IPS DF 19.7 (cell line): ENCODE measurements around the gene CCL2.
"Not testable (repeated sequence)": the region's sequence is repeated elsewhere in the genome, so short reads cannot be mapped to it uniquely, and the experiment has no call there.

Source experiments
- DNase-seq: peaks from one replicate; pipeline ENCODE4 v3.0.0-alpha.2; 2013; ENCODE audit warnings: low read depth, low spot score

The CCL2 gene

DNA sequence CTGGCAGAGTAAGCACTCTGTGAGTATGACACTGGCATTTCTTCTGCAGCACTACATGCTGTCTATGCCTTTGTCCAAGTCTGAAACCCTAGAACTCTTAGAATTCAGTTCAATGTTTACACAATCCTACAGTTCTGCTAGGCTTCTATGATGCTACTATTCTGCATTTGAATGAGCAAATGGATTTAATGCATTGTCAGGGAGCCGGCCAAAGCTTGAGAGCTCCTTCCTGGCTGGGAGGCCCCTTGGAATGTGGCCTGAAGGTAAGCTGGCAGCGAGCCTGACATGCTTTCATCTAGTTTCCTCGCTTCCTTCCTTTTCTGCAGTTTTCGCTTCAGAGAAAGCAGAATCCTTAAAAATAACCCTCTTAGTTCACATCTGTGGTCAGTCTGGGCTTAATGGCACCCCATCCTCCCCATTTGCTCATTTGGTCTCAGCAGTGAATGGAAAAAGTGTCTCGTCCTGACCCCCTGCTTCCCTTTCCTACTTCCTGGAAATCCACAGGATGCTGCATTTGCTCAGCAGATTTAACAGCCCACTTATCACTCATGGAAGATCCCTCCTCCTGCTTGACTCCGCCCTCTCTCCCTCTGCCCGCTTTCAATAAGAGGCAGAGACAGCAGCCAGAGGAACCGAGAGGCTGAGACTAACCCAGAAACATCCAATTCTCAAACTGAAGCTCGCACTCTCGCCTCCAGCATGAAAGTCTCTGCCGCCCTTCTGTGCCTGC, at the start of gene CCL2:
CCL2 (plus strand) TSS at position 635 of the 730 bp plus-strand sequence; CDS start at position 700, 65 bp downstream.
- DNase-seq = peak; percentile 82

GRCh38 chr17:34205401-34205800, 49.7 kb upstream of the CCL2 start:
- no peak for DNase-seq

DNA sequence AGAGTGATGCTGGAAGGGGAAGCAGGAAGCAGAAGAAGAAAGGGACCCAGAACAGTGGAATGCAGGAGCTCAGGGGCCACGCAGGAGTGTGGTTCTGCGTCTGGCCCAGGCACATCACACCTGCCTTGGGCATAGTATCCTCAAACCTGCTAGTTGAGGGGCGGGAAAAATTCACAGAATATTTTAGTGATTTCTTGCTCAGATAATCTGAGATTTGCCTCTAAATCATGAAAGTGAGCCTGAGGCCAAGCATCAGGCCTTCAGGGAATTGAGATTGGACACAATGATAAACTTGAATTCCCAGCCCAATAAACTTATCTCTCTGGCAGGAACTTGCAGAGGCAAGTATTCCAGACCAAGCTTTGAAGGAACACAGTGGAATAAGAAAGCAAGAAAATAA, 48.5 kb upstream of the CCL2 start:
- no peak for DNase-seq

DNA sequence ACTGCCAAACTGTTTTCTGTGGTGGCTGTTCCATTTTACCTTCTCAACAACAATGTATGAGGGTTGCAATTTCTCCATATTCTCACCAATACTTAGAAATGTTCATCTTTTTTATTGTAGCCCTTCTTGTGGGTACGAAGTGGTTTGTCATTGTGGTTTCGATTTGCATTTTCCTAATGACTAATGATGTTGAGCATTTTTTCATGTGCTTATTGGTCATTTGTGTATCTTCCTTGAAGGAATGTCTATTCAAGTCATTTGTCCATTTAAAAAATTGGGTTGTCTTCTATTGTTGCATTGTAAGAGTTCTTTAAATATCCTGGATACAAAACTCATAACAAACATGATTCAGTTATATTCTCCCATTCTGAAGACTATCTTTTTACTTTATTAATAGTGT, 47.5 kb upstream of the CCL2 start:
- DNase-seq = no peak

DNA sequence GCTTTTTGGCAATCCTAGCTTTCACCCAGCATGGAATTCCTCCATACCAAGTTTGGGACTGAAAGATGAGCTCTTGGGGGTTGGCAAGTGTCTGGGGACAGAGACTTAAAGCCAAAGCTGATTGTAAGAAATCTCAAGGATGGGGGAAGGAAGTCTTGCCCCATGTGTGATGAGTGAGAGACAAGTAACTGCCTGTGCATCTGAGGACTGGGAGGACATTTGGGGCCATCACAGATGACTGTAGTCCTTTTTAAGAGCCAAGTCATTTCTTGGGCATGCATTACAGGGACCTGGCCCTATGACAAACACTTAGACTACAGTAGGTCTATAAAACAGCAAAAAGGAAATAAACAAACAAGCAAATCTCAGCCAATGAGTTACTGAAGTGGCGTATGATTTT, 36.3 kb upstream of the CCL2 start:
- DNase-seq = no peak

DNA sequence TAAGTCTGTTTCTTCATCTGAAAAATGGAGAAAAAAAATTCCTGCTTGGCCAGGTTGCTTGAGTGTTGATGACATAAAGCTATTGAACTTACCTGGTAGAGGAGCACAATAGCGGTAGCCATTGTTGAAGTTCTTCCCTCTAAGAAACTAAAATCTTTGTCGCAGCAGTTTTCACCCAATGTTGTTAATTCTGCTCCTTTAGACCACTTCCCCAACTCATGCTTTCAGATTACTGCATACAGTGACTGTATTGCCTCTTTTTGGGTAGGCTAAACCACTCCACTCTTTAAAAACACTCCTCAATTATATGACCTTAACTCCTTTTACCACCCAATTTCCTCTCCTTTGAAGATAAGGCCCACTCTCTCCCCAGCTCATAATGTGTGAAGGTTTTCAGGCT, 35.7 kb upstream of the CCL2 start:
- DNase-seq = no peak

DNA sequence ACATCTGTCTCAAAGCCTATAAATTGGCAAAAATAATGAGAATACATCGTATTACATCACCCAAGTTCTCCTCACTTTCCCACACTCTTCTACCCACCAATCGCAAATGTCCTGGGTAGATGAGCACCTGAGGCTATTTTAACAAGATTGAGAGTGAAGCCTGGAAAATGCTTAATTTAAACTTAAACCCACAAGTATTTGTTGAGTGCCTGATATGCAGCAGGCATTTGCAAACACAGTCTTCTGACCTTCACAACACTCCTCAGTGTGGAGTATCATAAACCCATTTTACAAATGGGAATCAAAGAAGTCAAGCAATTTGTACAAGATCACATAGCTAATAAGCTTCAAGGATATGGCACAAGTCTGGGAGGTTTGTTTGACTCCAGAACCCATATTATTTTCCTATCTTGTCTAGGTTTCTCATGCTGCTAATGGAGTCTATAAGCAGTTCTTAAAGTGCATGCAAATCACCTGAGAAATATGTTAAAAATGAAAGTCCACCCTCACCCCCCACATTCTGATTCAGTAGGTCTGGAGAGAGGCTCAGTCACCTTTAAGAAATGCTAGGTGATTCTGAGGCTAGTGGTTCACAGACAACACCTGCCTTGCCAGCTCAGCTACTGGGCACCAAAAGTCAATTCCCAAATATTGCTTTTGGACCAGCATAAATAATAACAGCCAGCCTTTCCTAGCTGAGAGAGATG, 34.9 kb upstream of the CCL2 start:
- DNase-seq = no peak

- DNase-seq = no peak
These were observed 34.2 kb upstream of the CCL2 start for GRCh38 chr17:34220752-34221395.

GRCh38 chr17:34221411-34221810, 33.7 kb upstream of the CCL2 start:
- DNase-seq = no peak

DNA sequence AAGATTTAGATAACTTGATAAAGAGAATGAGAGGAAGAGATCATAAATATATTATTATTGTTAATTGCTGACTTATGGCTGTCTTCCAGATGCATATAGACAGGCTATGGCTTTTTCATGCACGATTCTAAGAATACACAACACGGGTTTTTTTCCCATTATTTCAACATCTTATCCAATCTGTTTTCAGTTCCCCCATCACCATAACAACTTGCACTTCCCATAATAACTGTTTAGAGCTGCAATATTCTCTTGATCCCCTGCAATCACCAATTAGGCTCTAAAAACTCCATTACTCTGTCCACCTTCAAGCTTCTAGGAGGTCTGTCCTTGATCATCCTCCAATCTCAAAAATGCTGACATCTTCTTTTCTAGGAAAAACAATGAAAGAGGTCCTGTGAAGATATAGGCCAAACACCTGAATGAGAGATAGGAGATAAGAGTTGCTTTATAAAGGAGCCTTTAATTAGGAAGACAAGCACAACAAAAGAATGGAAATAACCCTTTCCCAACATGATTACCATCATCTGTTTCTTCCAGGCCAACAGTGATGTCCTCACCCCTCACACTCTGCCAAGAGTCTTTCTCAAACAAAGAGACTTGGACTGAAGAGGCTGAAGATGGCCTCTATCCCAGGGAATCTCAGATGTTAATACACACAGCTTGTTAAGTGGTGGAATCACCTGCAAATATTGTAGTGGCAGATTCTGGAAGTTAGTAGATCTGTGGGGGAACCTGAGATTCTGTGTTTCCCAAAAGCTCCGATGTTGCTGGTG, 32.2 kb upstream of the CCL2 start:
- no peak for DNase-seq

- no peak for DNase-seq
These were observed 30.0 kb upstream of the CCL2 start for GRCh38 chr17:34225046-34225445.

DNA sequence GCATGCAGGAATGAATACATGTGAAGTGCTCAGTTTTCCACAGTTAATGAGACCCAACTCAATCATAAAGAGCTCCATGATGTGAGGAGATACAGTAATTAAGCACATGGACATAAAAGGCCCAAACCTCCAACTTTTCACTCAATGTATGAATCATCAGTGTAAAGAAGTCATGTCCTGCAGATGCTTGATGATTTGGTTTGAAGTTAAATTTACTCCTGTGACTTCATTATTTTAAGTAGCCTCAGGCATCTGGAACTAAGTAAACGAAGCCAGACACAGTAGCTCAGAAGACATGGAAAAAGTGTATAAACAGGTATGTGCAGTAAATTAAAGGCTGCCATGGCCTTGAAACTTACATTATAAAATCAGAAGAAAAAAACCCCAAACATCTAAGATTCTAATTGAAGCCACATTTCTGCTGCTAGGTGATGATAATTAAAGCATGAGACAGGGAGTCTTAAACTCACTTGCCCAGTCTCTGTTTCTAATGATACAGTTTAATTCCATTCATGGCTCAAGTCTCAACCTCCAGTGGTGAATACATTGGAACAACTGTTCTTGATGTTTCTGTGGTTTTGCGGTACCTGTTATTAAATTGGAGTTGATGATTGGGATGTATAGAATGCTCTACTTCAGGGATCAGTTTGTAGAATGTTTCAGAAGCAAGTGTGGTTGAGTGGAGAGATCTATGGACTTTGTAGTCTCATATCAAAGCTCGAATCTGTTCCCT, 28.9 kb upstream of the CCL2 start:
- no peak for DNase-seq

GRCh38 chr17:34226744-34227034, 28.4 kb upstream of the CCL2 start:
- no peak for DNase-seq

DNA sequence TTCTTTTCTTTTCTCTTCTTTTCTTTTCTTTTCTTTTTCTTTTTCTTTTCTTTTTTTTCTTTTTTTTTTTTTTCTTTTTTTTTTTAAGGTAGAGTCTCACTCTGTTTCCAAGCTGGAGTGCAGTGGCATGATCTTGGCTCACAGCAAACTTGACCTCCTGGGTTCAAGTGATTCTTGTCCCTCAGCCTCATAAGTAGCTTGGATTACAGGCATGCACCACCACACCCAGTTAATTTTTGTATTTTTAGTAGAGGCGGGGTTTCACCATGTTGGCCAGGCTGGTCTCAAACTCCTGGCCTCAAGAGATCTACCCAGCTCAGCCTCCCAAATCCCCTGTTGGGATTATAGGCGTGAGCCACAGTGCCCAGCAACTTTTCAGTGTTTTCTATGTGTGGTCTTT, 27.8 kb upstream of the CCL2 start:
- not testable (repeated sequence) for DNase-seq

DNA sequence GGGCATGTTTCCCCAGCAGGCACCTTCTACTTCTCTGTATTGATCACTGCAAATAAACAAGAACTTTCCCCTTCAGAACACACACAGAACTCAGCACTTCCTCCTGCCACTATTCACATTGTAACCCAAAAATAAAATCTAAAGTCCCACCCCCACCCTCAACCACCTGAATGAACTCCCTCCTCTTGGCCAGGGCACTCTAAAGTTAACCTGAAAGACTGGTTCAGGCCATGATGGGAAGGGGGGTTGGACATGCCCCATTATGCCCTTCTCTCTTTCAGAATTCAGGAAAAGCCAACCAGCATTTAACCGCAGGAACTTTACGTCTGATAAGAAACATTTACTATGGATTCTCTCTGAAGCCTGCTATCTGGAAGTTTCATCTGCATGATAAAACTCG, 27.4 kb upstream of the CCL2 start:
- DNase-seq = no peak

DNA sequence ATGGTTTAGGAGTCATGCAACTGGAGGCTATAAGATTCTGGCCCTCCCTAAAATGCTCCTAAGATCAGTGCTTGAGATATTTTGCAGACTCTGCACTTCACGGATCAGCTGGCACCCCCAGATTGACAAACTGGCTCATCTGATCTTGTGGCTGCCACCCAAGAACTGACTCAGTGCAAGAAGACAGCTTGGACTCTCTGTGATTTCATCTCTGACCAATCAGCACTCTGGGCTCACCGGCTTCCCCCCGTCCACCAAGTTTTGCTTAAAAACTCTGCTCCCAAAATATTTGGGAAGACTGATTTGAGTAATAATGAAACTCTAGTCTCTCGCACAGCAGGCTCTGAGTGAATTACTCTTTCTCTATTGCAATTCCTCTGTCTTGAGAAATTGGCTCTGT, 26.3 kb upstream of the CCL2 start:
- DNase-seq = no peak

DNA sequence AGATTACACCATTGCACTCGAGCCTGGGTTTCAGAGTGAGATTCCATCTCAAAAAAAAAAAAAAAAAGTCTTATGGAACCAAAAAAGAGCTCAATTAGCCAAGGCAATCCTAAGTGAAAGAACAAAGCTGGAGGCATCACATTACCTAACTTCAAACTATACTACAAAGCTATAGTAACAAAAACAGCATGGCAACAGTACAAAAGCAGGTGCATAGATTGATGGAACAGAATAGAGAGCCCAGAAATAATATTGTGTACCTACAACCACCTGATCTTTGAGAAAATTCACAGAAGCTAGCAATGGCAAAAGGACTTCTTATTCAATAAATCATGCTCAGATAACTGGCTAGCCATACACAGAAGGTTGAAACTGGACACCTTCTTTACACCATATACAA, 24.7 kb upstream of the CCL2 start:
- DNase-seq = no peak

DNA sequence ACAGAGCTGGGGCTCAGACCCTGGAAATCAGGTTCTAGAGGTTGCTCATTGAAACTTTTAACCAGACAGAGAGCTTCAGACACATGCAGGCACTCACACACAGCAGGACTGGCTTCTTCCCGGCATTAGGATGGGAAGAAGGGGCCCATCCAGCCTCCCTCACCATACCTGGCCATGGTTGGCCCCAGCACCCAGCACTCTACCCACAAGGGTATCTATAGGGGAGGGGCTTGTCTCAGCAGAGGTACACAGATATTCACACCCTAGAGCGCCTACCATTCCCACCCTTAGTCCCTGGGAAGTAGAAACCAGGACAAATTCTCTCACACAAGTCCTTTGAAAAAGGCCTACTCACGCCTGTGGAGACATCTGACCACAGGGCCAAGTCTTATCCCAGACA, 20.5 kb upstream of the CCL2 start:
- DNase-seq = no peak

GRCh38 chr17:34235389-34236028, 19.6 kb upstream of the CCL2 start:
- no peak for DNase-seq

DNA sequence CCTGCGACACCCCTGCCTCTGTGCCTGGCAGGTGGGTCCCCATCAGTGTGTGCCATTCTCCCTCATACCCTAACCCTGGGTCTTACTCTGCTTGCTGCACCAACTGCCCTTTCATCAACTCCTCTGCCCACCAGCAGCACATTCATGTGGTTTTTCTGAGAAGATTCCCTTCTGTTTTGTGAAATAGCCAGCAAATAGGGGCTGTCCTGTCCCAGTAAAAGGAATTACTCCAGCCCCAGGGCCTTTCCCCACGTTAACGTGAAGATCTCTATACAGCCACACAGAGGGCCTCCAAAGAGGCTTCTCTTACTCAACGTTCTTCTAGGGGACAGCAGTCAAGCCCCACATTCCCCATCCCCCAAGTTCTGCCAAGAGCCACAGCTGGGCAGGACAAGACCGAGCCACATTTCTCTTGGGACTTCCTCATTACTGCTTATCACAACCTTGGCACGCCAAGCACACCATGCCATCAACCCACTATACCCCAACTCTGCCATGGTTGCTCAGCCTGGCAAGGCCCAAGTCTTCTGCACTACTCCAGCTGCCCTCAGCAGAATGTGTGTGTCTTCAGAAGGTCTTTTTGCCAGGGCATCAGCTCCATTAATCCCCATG, 18.7 kb upstream of the CCL2 start:
- no peak for DNase-seq

GRCh38 chr17:34237458-34237857, 17.6 kb upstream of the CCL2 start:
- DNase-seq = no peak
